ENCODE data around the gene XYLT1.

The XYLT1 gene

DNA sequence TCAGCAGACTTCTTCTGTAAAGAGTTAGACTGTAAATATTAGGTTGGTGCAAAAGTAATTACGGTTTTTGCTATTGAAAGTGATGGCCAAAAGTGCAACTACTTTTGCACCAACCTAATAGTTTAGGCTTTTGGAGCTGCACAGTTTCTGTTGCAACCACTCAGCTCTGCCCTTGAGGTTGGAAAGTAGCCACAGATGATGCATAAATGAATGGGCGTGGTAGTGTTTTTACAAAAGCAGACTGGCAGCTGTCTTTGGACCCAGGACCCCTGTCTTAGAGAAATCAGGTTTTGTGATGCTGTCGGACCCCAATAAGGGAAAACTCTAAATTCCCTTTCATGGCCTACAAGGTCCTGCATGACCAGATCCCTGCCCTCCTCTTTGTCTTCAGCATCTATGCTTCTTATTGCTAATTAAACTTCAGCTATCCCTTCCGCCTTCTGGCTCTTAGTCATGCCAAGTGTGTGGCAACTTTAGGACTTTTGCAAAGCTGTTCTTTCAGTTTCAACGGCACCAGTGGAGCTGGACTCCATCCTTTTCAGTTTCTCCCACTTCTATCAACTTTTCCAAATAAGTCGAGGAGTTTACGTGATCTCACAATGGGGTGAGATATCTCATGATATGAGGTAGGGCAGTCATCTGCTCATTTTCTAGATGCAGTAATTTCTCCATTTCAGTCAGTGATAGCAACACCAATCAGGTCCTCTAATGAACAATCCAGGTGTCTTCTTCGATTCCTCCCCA lies 232.3 kb downstream of the XYLT1 start (continued):
- TF ChIP-seq, protein P1, sequence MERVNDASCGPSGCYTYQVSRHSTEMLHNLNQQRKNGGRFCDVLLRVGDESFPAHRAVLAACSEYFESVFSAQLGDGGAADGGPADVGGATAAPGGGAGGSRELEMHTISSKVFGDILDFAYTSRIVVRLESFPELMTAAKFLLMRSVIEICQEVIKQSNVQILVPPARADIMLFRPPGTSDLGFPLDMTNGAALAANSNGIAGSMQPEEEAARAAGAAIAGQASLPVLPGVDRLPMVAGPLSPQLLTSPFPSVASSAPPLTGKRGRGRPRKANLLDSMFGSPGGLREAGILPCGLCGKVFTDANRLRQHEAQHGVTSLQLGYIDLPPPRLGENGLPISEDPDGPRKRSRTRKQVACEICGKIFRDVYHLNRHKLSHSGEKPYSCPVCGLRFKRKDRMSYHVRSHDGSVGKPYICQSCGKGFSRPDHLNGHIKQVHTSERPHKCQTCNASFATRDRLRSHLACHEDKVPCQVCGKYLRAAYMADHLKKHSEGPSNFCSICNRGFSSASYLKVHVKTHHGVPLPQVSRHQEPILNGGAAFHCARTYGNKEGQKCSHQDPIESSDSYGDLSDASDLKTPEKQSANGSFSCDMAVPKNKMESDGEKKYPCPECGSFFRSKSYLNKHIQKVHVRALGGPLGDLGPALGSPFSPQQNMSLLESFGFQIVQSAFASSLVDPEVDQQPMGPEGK (CRISPR knock-in tag; IDR thresholded peaks at IDR 0.05; ENCODE audit: borderline replicate concordance): no peak
- no peak for TF ChIP-seq OSR1 (CRISPR knock-in tag; IDR thresholded peaks at IDR 0.05)

DNA sequence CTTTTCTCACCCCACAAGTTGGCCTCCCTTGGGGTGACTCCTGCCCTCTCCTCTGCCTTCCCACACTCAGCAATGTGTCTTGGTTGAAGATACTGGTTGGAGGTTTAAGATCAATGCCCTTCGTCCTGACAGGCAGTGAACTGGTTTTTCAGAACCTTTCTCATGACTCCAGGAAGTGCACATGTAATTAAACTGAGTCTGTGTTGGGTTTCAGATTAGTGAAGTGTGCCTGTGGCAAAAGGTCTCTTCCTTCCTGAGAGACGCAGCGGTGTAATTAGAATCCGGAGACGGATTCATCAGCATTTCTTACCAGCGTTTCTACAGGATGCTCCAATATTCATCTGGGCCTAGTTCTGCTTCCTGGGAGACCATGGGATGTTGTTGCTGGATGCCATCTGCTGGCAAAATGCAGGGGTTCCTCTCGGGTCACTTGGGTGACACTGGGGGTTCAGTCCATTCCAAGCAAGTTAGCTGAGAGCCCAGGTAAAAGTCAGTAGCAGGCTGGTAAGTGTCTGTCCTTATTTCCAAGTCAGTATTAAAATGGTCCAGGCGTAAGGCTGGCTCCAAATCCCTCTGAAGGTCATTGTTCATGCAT lies 233.3 kb downstream of the XYLT1 start:
- TF ChIP-seq ESRRG (CRISPR knock-in tag; IDR thresholded peaks at IDR 0.05): no peak
- TF ChIP-seq, protein P1 (CRISPR knock-in tag; IDR thresholded peaks at IDR 0.05; ENCODE audit: borderline replicate concordance): no peak
- TF ChIP-seq ZNF565 (CRISPR knock-in tag; conservative IDR thresholded peaks at IDR 0.05; ENCODE audit: low read depth): no peak
- no peak for TF ChIP-seq OSR1 (CRISPR knock-in tag; IDR thresholded peaks at IDR 0.05)
- TF ChIP-seq RARB (CRISPR knock-in tag; IDR thresholded peaks at IDR 0.05): no peak
- TF ChIP-seq ZNF8 (CRISPR knock-in tag; IDR thresholded peaks at IDR 0.05): no peak
- no peak for TF ChIP-seq CSDC2 (CRISPR knock-in tag; IDR thresholded peaks at IDR 0.05)
- no peak for TF ChIP-seq TOX (CRISPR knock-in tag; IDR thresholded peaks at IDR 0.05; ENCODE audit: borderline replicate concordance)
- no peak for TF ChIP-seq BACH2 (CRISPR knock-in tag; IDR thresholded peaks at IDR 0.05; ENCODE audit: borderline replicate concordance)
- no peak for TF ChIP-seq PPARA (CRISPR knock-in tag; IDR thresholded peaks at IDR 0.05; ENCODE audit: borderline replicate concordance)
- no peak for TF ChIP-seq CSRNP3 (CRISPR knock-in tag; IDR thresholded peaks at IDR 0.05)
- TF ChIP-seq TSHZ2 (CRISPR knock-in tag; IDR thresholded peaks at IDR 0.05): no peak
- no peak for TF ChIP-seq POU6F1 (CRISPR knock-in tag; IDR thresholded peaks at IDR 0.05; ENCODE audit: borderline replicate concordance, low read depth)
- TF ChIP-seq TCF4 (CRISPR knock-in tag; IDR thresholded peaks at IDR 0.05; ENCODE audit: borderline replicate concordance): no peak
- no peak for TF ChIP-seq ZFP30 (CRISPR knock-in tag; IDR thresholded peaks at IDR 0.05)
- no peak for TF ChIP-seq ZFP3 (CRISPR knock-in tag; IDR thresholded peaks at IDR 0.05)
- no peak for TF ChIP-seq ZNF70 (CRISPR knock-in tag; IDR thresholded peaks at IDR 0.05)
- no peak for TF ChIP-seq ARNTL (CRISPR knock-in tag; IDR thresholded peaks at IDR 0.05; ENCODE audit: borderline replicate concordance, low read depth)
- ATAC-seq: no peak

DNA sequence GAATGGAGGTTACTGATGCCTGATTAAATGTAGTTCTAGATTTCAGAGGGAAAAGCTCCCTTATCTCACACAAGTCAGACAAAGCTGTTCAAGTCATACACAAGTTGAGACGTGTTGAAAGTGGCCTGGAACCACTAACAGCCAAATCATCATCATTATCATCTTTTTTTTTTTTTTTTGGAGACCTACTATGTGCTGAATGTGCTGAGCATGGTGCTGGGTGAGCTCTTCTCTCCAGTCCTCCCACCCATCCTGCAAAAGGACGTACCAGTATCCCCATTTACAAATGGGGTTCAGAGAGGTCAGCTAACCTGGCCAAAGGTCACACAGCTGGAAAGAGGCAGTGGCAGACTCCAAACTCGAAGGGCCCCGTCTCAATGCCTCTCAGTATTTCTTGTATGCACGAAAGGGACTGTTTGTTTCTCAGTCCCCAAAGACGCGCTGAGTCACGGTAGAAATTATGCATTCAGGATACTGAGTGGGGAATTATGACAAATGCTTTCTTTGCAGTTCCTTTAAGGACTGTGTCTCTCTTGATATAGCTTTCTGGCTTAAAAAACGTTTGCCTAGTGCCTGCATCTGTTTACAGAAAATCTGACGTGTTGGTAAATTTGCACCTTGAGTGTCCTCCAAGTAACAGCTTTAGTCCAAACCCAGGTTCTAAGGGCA lies 235.5 kb downstream of the XYLT1 start:
- no peak for ATAC-seq
- TF ChIP-seq ZFP3 (CRISPR knock-in tag; IDR thresholded peaks at IDR 0.05) (no peak), SNAI2 (CRISPR knock-in tag; IDR thresholded peaks at IDR 0.05) (no peak), GLIS3 (CRISPR knock-in tag; IDR thresholded peaks at IDR 0.05) (no peak), POU6F1 (CRISPR knock-in tag; IDR thresholded peaks at IDR 0.05; ENCODE audit: borderline replicate concordance, low read depth) (no peak), RARB (CRISPR knock-in tag; IDR thresholded peaks at IDR 0.05) (no peak), CREB5 (CRISPR knock-in tag; IDR thresholded peaks at IDR 0.05; ENCODE audit: low read depth) (no peak), CSRNP3 (CRISPR knock-in tag; IDR thresholded peaks at IDR 0.05) (no peak), ZNF70 (CRISPR knock-in tag; IDR thresholded peaks at IDR 0.05) (no peak), PPARA (CRISPR knock-in tag; IDR thresholded peaks at IDR 0.05; ENCODE audit: borderline replicate concordance) (no peak), OSR1 (CRISPR knock-in tag; IDR thresholded peaks at IDR 0.05) (no peak)
